ENCODE data around the gene SH3GL3.

Gene SH3GL3

DNA sequence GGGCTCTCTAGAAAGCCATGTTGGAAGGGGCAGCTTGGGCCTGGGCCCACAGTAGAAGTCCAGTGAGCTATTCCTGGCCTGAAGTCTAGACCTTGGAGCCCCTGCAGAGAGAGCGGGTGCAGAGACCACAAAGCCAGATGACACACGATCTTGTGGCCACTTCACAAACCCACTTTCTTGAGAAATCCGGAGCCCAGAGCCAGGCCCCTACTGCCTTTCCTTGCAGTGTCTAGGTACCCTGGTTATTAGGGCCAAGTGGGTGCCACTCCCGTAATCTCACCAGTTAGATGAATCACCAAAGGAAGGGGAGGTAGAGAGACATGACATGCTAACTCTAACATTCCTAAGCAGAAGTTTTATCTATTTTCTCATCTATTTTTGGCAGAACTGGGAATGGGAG, 134.2 kb downstream of the SH3GL3 start:
- no peak for TF ChIP-seq ISL1 (CRISPR knock-in tag; IDR thresholded peaks at IDR 0.05)
- TF ChIP-seq GLIS3 (CRISPR knock-in tag; IDR thresholded peaks at IDR 0.05), result no peak
- no peak for TF ChIP-seq ZNF8 (CRISPR knock-in tag; IDR thresholded peaks at IDR 0.05)
- TF ChIP-seq, protein P1, sequence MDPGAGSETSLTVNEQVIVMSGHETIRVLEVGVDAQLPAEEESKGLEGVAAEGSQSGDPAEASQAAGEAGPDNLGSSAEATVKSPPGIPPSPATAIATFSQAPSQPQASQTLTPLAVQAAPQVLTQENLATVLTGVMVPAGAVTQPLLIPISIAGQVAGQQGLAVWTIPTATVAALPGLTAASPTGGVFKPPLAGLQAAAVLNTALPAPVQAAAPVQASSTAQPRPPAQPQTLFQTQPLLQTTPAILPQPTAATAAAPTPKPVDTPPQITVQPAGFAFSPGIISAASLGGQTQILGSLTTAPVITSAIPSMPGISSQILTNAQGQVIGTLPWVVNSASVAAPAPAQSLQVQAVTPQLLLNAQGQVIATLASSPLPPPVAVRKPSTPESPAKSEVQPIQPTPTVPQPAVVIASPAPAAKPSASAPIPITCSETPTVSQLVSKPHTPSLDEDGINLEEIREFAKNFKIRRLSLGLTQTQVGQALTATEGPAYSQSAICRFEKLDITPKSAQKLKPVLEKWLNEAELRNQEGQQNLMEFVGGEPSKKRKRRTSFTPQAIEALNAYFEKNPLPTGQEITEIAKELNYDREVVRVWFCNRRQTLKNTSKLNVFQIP (CRISPR knock-in tag; IDR thresholded peaks at IDR 0.05; ENCODE audit: borderline replicate concordance, low read depth), result no peak
- TF ChIP-seq ZNF70 (CRISPR knock-in tag; IDR thresholded peaks at IDR 0.05), result no peak
- no peak for TF ChIP-seq ARNTL (CRISPR knock-in tag; IDR thresholded peaks at IDR 0.05; ENCODE audit: borderline replicate concordance, low read depth)
- TF ChIP-seq ZC3H10 (CRISPR knock-in tag; IDR thresholded peaks at IDR 0.05), result no peak
- TF ChIP-seq TCF4 (CRISPR knock-in tag; IDR thresholded peaks at IDR 0.05; ENCODE audit: borderline replicate concordance), result no peak
- no peak for TF ChIP-seq CSDC2 (CRISPR knock-in tag; IDR thresholded peaks at IDR 0.05)
- ATAC-seq, result no peak

DNA sequence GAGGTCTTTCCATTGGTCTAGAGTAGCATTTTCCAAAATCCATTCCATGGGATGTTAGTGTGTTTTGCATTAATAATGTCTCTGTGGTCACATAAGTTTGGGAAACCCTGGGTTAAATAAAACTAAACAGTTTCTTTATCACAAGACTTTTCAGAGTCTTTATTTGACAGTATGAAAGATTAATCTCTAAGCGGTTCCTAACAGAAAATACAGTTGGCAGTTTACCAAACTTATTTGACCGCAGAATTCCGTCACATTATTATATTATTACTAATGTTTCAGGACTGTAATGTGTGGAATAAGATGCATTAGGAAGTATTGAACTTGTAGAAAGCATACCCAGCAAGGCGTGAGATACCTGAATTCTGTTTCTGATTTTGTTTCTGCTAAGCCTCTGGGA, 135.2 kb downstream of the SH3GL3 start:
- ATAC-seq, result no peak; the same call in 2 of the 3 replicates
- no peak for TF ChIP-seq ZNF70 (CRISPR knock-in tag; IDR thresholded peaks at IDR 0.05)

DNA sequence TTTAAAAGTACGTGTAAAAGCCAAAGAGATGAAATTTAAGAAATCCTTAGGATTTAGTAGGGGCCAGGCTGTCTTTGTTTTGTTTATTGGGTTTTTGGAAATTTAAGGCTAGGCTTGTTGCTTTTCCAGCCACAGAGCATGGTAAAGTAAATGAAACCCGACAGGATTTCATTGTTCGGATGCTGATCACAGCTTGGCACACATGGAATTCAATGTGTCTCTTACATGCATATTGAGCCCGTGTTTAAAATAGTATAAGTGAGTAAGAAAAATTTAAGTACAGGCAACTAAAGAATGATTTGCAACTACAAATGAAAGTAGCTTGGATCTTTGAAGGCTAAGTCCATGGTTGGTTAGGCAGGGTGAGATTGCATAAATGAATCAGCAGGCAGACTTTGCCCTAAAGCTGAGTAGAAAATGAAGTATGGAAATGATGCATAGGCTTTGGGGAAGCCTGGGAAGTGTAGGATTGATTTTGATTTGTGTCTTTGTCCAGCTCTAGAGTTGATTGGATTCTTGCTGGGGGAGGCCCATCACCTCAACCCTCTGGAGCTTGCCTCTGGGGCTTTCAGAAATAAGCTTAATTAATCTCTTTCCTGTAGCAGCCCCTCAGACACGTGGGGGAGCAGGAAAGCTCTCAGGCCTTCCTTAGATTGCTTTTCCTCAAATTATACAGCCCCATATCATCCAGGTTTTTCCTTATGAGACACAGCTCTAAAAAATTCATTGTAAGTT, 138.6 kb downstream of the SH3GL3 start:
- no peak for ATAC-seq
- TF ChIP-seq ZC3H10 (CRISPR knock-in tag; IDR thresholded peaks at IDR 0.05) (no peak), TCF4 (CRISPR knock-in tag; IDR thresholded peaks at IDR 0.05; ENCODE audit: borderline replicate concordance) (no peak), ZNF565 (CRISPR knock-in tag; conservative IDR thresholded peaks at IDR 0.05; ENCODE audit: low read depth) (no peak), ZNF70 (CRISPR knock-in tag; IDR thresholded peaks at IDR 0.05) (no peak), OSR1 (CRISPR knock-in tag; IDR thresholded peaks at IDR 0.05) (no peak), GLIS3 (CRISPR knock-in tag; IDR thresholded peaks at IDR 0.05) (no peak), ESRRG (CRISPR knock-in tag; IDR thresholded peaks at IDR 0.05) (no peak)
- TF ChIP-seq, protein P2, sequence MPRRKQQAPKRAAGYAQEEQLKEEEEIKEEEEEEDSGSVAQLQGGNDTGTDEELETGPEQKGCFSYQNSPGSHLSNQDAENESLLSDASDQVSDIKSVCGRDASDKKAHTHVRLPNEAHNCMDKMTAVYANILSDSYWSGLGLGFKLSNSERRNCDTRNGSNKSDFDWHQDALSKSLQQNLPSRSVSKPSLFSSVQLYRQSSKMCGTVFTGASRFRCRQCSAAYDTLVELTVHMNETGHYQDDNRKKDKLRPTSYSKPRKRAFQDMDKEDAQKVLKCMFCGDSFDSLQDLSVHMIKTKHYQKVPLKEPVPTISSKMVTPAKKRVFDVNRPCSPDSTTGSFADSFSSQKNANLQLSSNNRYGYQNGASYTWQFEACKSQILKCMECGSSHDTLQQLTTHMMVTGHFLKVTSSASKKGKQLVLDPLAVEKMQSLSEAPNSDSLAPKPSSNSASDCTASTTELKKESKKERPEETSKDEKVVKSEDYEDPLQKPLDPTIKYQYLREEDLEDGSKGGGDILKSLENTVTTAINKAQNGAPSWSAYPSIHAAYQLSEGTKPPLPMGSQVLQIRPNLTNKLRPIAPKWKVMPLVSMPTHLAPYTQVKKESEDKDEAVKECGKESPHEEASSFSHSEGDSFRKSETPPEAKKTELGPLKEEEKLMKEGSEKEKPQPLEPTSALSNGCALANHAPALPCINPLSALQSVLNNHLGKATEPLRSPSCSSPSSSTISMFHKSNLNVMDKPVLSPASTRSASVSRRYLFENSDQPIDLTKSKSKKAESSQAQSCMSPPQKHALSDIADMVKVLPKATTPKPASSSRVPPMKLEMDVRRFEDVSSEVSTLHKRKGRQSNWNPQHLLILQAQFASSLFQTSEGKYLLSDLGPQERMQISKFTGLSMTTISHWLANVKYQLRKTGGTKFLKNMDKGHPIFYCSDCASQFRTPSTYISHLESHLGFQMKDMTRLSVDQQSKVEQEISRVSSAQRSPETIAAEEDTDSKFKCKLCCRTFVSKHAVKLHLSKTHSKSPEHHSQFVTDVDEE (CRISPR knock-in tag; IDR thresholded peaks at IDR 0.05), result no peak
- TF ChIP-seq, protein P1 (CRISPR knock-in tag; IDR thresholded peaks at IDR 0.05; ENCODE audit: borderline replicate concordance, low read depth), result no peak
- TF ChIP-seq, protein P3, sequence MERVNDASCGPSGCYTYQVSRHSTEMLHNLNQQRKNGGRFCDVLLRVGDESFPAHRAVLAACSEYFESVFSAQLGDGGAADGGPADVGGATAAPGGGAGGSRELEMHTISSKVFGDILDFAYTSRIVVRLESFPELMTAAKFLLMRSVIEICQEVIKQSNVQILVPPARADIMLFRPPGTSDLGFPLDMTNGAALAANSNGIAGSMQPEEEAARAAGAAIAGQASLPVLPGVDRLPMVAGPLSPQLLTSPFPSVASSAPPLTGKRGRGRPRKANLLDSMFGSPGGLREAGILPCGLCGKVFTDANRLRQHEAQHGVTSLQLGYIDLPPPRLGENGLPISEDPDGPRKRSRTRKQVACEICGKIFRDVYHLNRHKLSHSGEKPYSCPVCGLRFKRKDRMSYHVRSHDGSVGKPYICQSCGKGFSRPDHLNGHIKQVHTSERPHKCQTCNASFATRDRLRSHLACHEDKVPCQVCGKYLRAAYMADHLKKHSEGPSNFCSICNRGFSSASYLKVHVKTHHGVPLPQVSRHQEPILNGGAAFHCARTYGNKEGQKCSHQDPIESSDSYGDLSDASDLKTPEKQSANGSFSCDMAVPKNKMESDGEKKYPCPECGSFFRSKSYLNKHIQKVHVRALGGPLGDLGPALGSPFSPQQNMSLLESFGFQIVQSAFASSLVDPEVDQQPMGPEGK (CRISPR knock-in tag; IDR thresholded peaks at IDR 0.05; ENCODE audit: borderline replicate concordance), result no peak
- TF ChIP-seq, protein P4, sequence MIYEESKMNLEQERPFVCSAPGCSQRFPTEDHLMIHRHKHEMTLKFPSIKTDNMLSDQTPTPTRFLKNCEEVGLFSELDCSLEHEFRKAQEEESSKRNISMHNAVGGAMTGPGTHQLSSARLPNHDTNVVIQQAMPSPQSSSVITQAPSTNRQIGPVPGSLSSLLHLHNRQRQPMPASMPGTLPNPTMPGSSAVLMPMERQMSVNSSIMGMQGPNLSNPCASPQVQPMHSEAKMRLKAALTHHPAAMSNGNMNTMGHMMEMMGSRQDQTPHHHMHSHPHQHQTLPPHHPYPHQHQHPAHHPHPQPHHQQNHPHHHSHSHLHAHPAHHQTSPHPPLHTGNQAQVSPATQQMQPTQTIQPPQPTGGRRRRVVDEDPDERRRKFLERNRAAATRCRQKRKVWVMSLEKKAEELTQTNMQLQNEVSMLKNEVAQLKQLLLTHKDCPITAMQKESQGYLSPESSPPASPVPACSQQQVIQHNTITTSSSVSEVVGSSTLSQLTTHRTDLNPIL (CRISPR knock-in tag; IDR thresholded peaks at IDR 0.05; ENCODE audit: low read depth), result no peak

DNA sequence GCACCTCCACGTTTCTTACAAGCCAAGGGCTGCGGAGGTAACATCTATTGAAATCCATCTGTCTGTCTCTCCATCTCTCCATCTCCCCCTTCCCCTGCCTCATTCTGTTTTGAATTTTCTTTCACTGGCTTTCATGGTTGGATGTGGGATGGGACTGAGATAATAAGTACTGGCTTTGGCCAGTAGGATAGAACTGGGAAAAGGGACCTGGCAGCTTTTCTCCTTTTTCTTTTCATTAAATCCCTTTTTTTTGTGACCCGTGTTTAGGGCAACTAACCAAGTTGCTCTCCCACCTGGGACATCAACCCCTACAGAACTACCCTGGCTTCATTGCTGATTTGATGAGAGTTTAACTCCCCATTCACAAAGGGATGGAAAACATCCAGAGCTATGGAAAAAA, 139.9 kb downstream of the SH3GL3 start:
- no peak for ATAC-seq
- TF ChIP-seq BACH2 (CRISPR knock-in tag; IDR thresholded peaks at IDR 0.05; ENCODE audit: borderline replicate concordance) (no peak), SNAI2 (CRISPR knock-in tag; IDR thresholded peaks at IDR 0.05) (no peak), ESRRG (CRISPR knock-in tag; IDR thresholded peaks at IDR 0.05) (no peak), ZNF70 (CRISPR knock-in tag; IDR thresholded peaks at IDR 0.05) (no peak), CSDC2 (CRISPR knock-in tag; IDR thresholded peaks at IDR 0.05) (no peak), ZNF565 (CRISPR knock-in tag; conservative IDR thresholded peaks at IDR 0.05; ENCODE audit: low read depth) (no peak)
- TF ChIP-seq, protein P2 (CRISPR knock-in tag; IDR thresholded peaks at IDR 0.05), result no peak
- TF ChIP-seq, protein P3 (CRISPR knock-in tag; IDR thresholded peaks at IDR 0.05; ENCODE audit: borderline replicate concordance), result no peak
- TF ChIP-seq, protein P1 (CRISPR knock-in tag; IDR thresholded peaks at IDR 0.05; ENCODE audit: borderline replicate concordance, low read depth), result no peak
